NCI-H524 (cell line): ENCODE data around the gene NSMCE4A.
"Not testable (repeated sequence)": the region's sequence is repeated elsewhere in the genome, so short reads cannot be mapped to it uniquely, and the experiment has no call there.

Experiments
- DNase-seq, 2 experiments: peaks; one replicate each; lab custom pipeline; 2025; lab: John Stamatoyannopoulos, UW

The NSMCE4A gene

GRCh38 chr10:121988361-121989324 is 13.6 kb upstream of the NSMCE4A start, which contains the start of gene TACC2:
Gene TACC2, plus strand, starts transcription at chr10:121989163. Its CDS starts 32,819 bp downstream, at chr10:122021982.
- no peak for DNase-seq

- DNase-seq, result no peak
Observed at GRCh38 chr10:121984463-121984862, 9.4 kb upstream of the NSMCE4A start.

DNA sequence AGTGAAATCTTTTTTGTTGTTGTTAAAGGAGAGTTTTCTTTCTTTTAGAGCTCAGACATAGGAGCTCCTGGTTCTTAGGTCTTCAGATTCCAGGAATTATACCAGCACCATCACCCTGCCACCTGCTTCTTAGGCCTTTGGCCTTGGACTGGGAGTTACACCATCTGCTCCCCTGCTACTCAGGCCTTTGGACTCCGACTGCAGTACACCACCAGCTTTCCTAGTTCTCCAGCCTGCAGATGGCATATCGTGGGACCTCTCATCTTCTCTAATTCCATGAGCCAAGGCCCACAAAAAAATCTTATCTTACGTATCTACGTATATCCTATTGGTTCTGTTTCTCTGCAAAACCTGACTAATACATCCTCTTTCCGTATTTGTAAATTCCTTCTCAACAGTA is 8.8 kb upstream of the NSMCE4A start:
- DNase-seq, result no peak

- DNase-seq, result no peak
Observed at GRCh38 chr10:121981346-121981745, 6.3 kb upstream of the NSMCE4A start.

GRCh38 chr10:121978511-121978910 is 3.5 kb upstream of the NSMCE4A start:
- DNase-seq, result no peak

DNA sequence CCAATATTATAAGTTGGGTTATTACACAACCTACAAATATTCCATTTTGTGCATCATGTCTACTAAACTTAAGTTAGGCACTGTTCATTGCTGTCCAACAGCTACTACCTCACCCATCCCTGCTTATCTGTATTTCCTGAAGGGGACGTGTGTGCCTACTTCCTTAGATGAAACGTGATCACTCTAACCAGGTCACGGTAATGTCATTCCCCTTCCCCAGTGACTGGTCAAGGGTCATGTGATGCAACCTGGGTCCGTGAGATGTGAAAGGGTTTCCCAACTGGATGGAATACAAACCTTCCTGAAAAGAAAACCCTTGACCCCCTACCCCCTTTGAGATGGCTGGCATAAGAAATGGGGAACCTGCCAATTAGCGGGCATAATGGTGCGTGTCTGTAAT is 1.6 kb upstream of the NSMCE4A start:
- no peak for DNase-seq

GRCh38 chr10:121975295-121976086 is 474 bp upstream of the NSMCE4A start:
- DNase-seq, result peak in 1 of 2 experiments; percentile 32

DNA sequence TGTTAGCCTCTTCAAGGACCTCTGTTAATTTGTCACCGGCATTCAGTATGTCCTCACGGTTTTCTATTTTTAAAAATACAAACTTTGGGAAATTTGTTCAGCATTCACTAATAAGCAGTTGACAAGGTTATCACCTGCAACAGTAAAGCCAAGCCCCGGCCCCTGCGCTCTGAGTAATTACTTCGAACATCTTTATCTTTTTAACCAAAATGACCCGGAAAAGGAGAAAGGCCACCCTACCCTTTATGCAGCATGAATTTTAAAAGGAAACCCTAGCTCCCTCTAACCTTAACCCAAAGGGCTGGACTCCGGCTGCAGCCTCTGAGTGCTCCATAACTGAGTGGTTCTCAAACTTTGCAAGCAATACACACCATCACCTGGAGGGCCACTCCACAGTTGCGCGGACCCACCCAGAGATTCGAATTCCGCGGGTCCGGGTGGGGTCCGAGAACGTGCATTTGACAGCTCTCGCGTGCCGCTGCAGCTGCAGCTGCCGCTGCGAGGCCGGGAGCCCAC is 940 bp downstream of the NSMCE4A start:
- no peak for DNase-seq

DNA sequence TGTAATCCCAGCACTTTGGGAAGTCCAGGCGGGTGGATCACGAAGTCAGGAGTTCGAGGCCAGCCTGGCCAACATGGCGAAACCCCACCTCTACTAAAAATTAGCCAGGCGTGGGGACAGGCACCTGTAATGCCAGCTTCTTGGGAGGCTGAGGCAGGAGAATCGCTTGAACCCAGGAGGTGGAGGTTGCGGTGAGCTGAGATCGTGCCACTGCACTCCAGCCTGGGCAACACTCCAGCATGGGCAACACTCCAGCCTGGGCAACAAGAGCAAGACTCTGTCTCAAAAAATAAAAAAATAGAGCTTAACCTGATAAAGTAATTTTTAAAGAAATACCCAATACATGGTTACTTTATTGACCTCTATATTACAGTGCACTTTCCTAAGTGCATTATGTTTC is 5.9 kb downstream of the NSMCE4A start:
- DNase-seq, result not testable (repeated sequence)

GRCh38 chr10:121965996-121966395 is 9.0 kb downstream of the NSMCE4A start:
- no peak for DNase-seq

GRCh38 chr10:121961456-121961855 is 13.6 kb downstream of the NSMCE4A start:
- DNase-seq, result no peak

DNA sequence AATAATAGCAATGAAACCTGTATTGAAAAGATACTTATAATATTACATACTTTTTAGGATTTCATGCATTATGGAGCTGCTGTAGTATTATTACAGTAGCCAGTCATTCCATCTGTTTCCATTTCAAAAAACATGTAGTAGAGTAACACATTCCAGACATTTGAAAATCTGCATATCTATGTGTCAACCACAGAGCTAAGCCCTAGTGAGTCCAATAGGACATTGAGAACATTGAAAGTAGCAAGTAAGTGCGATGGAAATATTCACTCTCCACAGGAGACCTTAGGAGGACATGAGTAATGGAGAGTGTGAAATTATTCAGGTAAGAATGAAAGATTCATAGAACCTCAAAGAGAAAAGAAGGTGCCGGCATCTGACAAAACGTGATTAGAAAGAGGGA is 15.3 kb downstream of the NSMCE4A start:
- DNase-seq, result no peak

DNA sequence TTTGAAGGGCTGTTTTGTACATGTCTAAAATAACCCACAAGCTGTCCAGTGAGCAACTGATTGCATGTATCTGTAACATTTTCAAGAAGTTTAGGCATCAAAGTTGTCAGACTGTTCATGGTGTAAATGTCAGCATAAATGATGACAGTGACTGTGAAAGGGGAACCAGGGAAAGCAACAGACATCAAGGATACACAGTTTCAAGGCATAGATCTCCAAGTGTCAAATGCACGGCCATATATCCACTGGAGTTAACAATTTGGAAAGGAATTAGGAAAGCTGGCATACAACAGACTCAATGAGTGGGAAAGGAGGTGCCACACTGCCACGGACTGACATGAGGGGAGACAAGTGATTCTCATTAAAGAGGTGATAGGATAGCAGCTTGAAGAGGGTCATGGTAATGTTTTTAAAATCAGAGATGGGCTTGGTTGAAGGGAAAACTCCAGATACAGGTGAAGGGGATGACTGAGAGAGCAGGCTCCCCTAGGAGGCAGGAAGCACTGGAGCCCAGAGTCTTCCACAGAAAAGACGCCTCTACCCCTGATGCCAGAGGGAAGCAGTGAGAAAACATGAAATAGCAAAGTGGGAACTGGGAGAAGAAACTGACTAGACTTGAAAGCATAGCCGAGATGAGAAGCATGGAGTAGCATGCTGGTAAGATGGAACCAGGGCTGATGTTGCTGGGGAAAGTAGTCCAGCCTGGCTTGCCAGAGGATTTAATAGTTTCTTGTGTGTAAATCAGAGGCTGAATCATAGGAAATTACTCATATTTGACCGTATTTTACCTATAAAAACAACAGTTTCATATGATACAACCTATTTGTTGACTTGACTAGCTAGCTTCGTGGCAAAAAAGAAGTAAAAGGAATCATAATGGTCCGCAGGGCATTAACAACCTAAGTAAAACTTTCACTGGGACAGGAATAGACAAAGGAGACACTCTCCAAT is 18.6 kb downstream of the NSMCE4A start:
- DNase-seq, result no peak

- no peak for DNase-seq
Observed at GRCh38 chr10:121952226-121952625, 22.8 kb downstream of the NSMCE4A start.

DNA sequence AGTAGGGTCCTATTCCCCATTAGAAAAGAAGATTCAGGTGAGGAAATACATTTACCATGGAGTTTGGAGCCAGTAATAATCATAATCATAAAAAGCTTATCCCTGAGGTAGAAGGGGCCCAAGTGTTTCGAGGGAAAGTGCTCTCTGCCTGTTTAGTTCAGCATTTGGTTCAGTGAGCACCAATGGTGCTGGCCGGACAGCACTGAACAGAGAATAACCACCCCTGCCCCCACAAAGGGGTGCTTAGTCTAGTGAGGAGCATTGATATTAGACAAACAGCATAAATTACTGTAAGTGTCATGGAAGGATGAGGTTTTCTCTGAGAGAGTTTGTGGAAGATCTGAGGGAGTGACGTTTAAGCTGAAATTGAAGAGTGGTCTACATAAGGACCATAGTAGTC is 25.6 kb downstream of the NSMCE4A start:
- no peak for DNase-seq

GRCh38 chr10:121949049-121949448 is 26.0 kb downstream of the NSMCE4A start:
- no peak for DNase-seq

- DNase-seq, result no peak
Observed at GRCh38 chr10:121947343-121948330, 27.4 kb downstream of the NSMCE4A start.

DNA sequence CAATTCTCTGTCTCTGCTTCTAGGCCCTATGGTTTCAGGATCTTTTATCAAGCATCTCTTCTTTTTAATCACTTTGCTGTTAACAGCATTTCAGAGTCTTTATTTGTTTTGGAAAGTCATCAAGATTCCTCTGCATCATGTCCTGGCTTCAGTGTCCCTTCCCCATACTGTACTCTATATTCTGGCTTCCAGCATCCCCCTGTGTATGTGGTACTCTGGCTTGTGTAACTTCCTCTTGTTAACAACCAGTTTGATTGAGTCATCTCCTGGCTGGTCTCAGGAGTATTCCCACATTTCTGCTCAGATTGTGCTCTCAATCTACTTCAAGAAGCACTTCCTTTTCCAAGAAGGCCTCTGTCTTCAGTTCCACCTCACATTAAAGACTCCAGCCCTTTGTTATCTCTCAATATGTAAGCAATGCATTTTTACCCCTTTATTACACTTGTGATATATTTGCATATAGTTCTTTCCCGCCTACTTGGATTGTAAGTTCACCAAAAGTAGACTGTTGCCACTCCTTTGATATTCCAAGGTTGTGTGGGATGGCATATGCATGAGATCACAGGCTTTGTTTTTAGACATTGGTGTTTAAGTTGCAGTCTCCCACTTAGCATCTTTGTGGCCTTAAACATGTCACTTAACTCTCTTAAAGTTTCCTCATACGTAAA is 32.1 kb downstream of the NSMCE4A start:
- no peak for DNase-seq

GRCh38 chr10:121941532-121941931 is 33.5 kb downstream of the NSMCE4A start:
- DNase-seq, result no peak

DNA sequence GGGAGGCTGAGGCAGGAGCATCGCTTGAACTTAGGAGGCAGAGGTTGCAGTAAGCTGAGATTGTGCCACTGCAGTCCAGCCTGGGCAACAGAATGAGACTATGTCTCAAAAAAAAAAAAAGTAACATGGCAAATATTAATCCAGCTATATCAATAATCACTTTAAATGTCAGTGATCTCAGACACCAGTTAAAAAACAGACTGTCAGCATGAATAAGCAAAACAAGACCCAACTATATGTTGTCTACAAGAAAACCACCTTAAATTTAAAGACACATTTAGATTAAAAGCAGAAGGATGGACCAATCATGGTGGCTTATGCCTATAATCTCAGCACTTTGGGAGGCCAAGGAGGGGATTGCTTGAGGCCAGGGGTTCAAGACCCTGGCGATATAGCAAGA is 38.7 kb downstream of the NSMCE4A start:
- no peak for DNase-seq
